Measurements from ENCODE around the gene STAMBPL1.
"Not testable (repeated sequence)": the region's sequence is repeated elsewhere in the genome, so short reads cannot be mapped to it uniquely, and the experiment has no call there.

Gene STAMBPL1

GRCh38 chr10:88858491-88858890 is 21.6 kb upstream of the STAMBPL1 start:
- DNase-seq: no peak

DNA sequence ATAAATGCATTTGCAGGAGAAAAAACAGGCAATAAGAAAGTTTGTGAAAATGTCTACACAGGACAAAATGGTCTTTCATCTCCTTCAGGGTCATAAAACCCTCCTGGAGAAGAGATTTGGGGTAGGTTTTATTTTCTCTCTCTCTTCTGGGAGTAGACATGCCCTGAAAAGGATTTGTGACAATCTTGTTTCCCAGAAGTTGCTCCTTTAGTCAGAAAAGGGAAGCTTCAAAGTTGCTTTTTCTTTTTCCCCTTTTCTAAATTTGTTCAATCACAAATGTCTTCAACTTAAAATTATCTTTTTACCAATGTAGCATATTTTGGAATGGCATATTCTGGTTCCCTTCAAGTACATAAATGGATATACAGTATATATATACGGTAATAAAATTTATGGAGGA is 19.0 kb upstream of the STAMBPL1 start:
- no peak for DNase-seq

DNA sequence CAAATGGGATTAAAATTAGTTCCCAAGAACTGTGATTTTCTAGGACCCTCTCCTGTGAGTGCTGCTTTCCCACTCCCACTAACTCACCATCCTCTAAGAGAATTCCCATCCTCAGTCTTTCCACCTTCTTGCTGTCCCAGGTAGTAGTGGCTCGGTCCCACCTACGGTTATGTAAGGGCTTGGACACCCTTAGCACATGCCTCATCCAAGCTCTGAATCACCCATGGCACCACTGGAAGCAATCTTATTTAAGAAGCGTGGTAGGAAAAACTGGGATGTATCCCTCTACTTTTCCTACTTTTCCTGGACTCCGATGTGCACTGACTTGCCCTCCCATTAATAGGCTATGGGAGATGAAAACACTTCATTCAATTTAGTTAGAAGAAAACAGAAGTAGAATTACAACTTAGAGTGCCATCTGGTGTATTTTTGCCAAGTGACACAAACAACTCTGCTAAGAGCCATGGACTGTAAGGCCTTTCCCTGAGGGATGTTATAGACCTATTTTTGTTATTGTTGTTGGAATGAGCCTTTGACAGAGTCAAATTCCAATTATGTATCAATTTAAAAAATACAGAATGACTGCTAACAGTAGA is 14.7 kb upstream of the STAMBPL1 start:
- DNase-seq: no peak

DNA sequence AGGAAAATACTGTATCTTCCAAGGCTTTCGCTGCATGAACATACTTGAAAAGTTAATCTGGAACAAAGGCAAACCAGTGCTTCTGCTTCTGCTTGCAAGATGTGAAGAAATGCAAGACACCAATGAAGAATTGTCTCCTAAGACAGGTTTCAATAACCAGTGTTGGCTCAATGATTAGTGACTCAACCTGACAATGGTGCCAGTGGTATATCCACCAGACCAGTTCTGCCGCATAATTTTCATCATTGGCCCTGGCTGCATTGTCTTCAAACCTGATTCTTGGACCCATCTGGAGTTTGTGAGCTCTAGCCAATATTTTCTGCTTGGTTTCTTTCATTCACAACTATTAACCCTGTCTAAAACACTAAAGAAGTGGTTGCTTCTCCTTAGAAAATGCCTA is 13.6 kb upstream of the STAMBPL1 start:
- no peak for DNase-seq

- DNase-seq: no peak
Measured at GRCh38 chr10:88870089-88870488, 10.0 kb upstream of the STAMBPL1 start.

DNA sequence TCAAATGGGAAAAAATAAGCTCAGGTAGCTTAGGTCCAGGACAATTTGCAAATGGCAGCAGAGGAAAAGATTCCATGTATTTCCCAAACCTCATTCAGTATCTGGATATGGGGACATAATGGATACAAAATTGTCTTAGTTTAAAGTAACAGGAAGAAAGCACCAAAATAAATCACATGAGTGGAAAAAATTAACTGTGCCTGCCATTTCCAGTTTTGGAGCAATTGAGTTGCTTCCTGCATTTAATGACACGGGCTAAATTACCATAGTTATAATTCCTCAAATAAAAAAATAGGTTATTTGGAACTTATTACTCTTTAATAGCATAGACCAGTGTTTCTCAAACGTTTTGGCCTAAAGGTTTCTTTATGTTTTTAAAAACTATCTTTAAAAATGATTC is 6.3 kb upstream of the STAMBPL1 start:
- no peak for DNase-seq

GRCh38 chr10:88874281-88874680 is 5.8 kb upstream of the STAMBPL1 start:
- no peak for DNase-seq

- no peak for DNase-seq
Measured at GRCh38 chr10:88875081-88875480, 5.0 kb upstream of the STAMBPL1 start.

- no peak for DNase-seq
Measured at GRCh38 chr10:88877298-88877697, 2.7 kb upstream of the STAMBPL1 start.

GRCh38 chr10:88880282-88881076 is 434 bp downstream of the STAMBPL1 start:
- peak; percentile 74 for DNase-seq

- no peak for DNase-seq
Measured at GRCh38 chr10:88881320-88881719, 1.3 kb downstream of the STAMBPL1 start.

DNA sequence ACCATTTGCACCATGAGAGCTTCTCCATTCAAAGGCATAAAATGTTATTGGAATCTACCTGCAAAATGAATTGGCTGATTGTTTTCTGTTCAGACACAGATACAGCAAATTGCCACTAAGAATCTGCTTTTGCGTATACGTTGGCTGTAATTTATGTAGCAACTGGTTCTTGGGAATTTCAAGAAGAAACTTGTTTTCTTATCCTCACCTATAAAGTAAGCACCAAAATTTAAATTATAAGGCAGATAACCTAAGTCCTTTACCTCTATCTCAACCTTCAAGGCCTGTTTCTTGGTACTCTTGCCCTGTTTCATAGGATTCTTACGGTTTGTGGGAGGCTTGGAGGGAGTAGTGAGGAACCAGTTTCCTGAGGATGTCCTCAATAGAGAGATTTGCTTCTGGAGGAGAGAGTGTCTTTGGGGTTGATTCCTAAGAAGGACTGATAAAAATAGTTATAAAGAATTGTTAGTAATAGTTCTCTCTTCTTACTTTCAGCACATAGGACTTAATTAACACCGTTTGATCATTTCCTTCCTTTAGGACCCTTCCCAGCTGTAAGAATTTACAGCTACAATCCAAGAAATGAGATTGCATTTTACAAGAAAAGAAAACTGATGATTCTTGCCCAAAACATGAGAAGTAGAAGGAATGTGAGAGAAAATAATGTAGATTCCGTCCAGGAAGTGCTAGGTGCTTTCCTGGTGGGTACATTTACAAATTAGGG is 2.0 kb downstream of the STAMBPL1 start:
- DNase-seq: no peak

GRCh38 chr10:88882646-88883447 is 2.8 kb downstream of the STAMBPL1 start:
- not testable (repeated sequence) for DNase-seq

DNA sequence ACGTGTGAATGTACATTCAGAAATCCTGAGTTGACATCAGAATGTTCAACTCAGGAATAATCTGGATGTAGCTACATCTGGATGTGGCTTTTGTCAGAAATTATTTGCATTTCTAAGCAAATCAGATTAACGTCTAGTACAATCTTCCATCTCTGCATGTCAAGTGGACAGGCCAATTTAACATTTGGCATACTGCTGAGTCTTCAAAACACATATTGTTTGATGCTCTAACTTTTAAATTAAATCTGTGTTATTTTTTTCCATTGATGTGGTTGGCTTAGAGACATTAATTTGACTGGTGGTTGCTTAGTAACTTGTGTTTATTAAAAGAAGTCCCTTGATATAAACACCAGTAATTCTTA is 3.4 kb downstream of the STAMBPL1 start:
- DNase-seq: peak; percentile 50

DNA sequence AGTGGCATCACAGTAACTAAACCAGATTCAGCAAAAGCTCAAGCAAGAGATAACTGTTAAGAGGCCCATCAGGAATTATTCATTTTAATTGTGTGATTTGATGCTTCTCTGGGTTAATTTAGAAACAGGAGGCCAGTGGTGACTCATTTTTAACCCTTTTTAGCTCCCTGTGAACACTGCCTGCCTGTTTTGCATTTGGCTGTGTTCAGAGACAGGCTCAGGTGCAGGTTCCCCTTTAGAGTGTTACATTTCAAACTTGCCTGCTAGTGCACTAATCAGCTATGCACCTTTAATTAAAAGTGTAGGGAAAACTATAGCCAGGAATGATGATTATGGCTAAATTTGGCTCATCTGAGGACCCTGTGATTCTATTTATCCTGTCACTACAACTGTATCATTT is 6.5 kb downstream of the STAMBPL1 start:
- DNase-seq: no peak

- no peak for DNase-seq
Measured at GRCh38 chr10:88888810-88889445, 8.9 kb downstream of the STAMBPL1 start.

GRCh38 chr10:88889559-88890337 is 9.7 kb downstream of the STAMBPL1 start:
- no peak for DNase-seq

DNA sequence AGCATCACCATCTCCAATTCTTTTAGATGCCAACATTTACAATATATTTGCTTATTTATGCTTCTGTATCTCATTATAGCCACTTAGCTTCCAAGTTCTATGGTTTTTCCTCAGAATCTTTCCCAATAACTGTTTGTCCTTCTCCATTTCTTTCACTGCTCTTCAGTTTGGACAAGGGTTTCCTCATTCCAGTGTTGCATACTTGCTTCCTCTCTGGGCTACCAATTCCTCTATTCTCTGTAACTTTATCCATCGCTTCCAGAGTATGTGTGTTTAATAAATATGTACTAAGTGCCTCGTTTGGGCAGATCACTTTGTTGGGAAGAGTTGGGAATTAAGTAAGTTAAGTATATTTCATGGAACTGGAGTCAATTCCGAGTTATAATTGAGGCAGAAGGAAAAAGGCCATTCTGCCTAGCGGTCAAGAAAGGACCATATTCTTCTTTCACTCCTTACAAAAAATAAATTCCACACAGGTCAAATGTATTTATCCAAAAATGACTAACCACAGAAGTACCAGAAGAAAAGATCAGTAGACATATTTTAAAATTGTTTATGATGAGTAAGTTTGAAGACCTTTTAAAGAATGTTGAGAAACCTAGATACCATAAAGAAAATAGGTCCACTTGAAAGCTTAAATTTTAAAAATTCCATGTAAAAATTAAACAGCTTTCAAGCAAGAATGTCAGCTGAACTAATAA is 10.8 kb downstream of the STAMBPL1 start:
- no peak for DNase-seq

DNA sequence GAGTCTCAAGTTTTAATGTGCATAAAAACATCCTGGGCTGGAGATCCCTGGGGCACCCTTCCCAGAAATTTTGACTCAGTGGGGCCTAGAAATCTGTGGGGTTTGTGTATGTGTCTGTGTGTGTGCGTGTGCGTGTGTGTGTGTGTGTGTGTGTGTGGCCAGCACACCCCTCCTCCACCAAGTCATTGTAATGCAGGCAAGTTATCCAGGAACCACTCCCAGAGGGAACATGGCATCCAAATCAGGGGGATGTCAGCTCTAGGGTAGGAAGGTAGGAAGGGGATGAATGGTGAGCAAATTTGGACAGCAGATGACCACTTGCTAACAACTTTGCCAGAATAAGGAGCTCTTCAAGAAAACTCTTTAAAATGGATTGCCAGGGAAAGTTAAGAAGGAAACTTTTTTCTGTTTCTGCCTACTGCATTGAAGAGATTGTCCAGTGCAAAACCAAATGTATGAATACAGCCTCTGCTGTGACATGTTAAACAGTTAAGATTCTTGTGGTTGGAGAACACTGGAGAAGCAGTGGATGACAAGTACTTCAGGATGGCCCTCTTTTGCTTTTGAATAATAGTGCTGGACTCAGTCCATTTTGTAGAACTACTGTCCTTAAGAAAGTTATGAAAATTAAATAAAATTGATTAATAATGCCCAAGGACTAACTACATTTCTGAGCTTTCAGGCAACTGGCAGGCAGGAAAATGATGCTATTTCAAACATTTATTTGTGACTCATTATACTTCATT is 12.3 kb downstream of the STAMBPL1 start:
- no peak for DNase-seq

GRCh38 chr10:88893611-88894010 is 13.6 kb downstream of the STAMBPL1 start:
- DNase-seq: no peak

GRCh38 chr10:88895250-88895649 is 15.2 kb downstream of the STAMBPL1 start:
- no peak for DNase-seq
